ENCODE results near the gene MRPL23. TPM values are rescaled to one million over a fixed set of nuclear protein-coding genes. Genes with fewer than 3 reads are reported as not detected.
"Not testable (repeated sequence)": the region's sequence is repeated elsewhere in the genome, so short reads cannot be mapped to it uniquely, and the experiment has no call there.

MRPL23 gene
- total RNA-seq, 1 experiment from 2014 or later, result 98.0 TPM

- Mint-ChIP-seq H3K27me3 (ENCODE audit: insufficient read depth, unreplicated experiment) (peaks cover 14% of the 10 kb centered on the region), H3K4me3 (ENCODE audit: unreplicated experiment) (no peak overlapping the region), H3K27ac (ENCODE audit: low read depth, unreplicated experiment) (no peak overlapping the region), H3K4me1 (ENCODE audit: insufficient read depth, unreplicated experiment) (no peaks in the 10 kb centered on the region), H3K9me3 (ENCODE audit: unreplicated experiment) (no peaks in the 10 kb centered on the region), H3K36me3 (ENCODE audit: insufficient read depth, unreplicated experiment) (no peaks in the 10 kb centered on the region)
- DNase-seq (ENCODE audit: unreplicated experiment), result no peak
- ChIA-PET POLR2A (no interaction called here), CTCF (interaction anchor here (0.6 to 0.8 kb wide), 4 partner anchors 15 to 67 kb away, joined by 3 to 4 read pairs (median 3); no protein-coding TSS in a partner anchor)
- no peak for TF ChIP-seq CTCF (IDR thresholded peaks at IDR 0.05; ENCODE audit: unreplicated experiment)
- intact Hi-C loops (cut with micrococcal nuclease), result no loop called here
- no TSS peak for BruUV-seq (replicated peaks)
These were observed 9.4 kb upstream of the MRPL23 start for GRCh38 chr11:1937616-1938342.

- Mint-ChIP-seq H3K27me3 (ENCODE audit: insufficient read depth, unreplicated experiment) (peaks cover 7% of the 10 kb centered on the region), H3K4me3 (ENCODE audit: unreplicated experiment) (no peak overlapping the region), H3K36me3 (ENCODE audit: insufficient read depth, unreplicated experiment) (no peaks in the 10 kb centered on the region), H3K4me1 (ENCODE audit: insufficient read depth, unreplicated experiment) (peaks cover 2% of the 10 kb centered on the region), H3K9me3 (ENCODE audit: unreplicated experiment) (no peaks in the 10 kb centered on the region), H3K27ac (ENCODE audit: low read depth, unreplicated experiment) (no peak overlapping the region)
- no TSS peak for BruUV-seq (replicated peaks)
- CTCF ChIA-PET, result interaction anchor here (0.6 to 0.8 kb wide), 3 partner anchors 16 to 66 kb away, joined by 3 to 4 read pairs (median 3); no protein-coding TSS in a partner anchor
- POLR2A ChIA-PET, result no interaction called here
- intact Hi-C loops (cut with micrococcal nuclease), result no loop called here
- no peak for DNase-seq (ENCODE audit: unreplicated experiment)
- TF ChIP-seq CTCF (IDR thresholded peaks at IDR 0.05; ENCODE audit: unreplicated experiment), result no peak
These were observed 8.7 kb upstream of the MRPL23 start for GRCh38 chr11:1938343-1939005.

GRCh38 chr11:1939006-1939625, 8.0 kb upstream of the MRPL23 start:
- H3K36me3 Mint-ChIP-seq (ENCODE audit: insufficient read depth, unreplicated experiment), result peaks cover 4% of the 10 kb centered on the region
- peaks cover 8% of the 10 kb centered on the region for H3K4me1 Mint-ChIP-seq (ENCODE audit: insufficient read depth, unreplicated experiment)
- H3K9me3 Mint-ChIP-seq (ENCODE audit: unreplicated experiment), result no peaks in the 10 kb centered on the region
- H3K4me3 Mint-ChIP-seq (ENCODE audit: unreplicated experiment), result no peak overlapping the region
- TF ChIP-seq CTCF (IDR thresholded peaks at IDR 0.05; ENCODE audit: unreplicated experiment), result no peak
- intact Hi-C loops (cut with micrococcal nuclease), result no loop called here
- H3K27ac Mint-ChIP-seq (ENCODE audit: low read depth, unreplicated experiment), result peak overlapping the region; percentile 46
- POLR2A ChIA-PET, result no interaction called here
- CTCF ChIA-PET, result no interaction called here
- no TSS peak for BruUV-seq (replicated peaks)
- peaks cover 1% of the 10 kb centered on the region for H3K27me3 Mint-ChIP-seq (ENCODE audit: insufficient read depth, unreplicated experiment)
- no peak for DNase-seq (ENCODE audit: unreplicated experiment)

- peak overlapping the region; percentile 46 for H3K27ac Mint-ChIP-seq (ENCODE audit: low read depth, unreplicated experiment)
- H3K9me3 Mint-ChIP-seq (ENCODE audit: unreplicated experiment); H3K4me1 Mint-ChIP-seq (ENCODE audit: insufficient read depth, unreplicated experiment); POLR2A ChIA-PET; H3K36me3 Mint-ChIP-seq (ENCODE audit: insufficient read depth, unreplicated experiment); H3K4me3 Mint-ChIP-seq (ENCODE audit: unreplicated experiment); intact Hi-C loops (cut with micrococcal nuclease); H3K27me3 Mint-ChIP-seq (ENCODE audit: insufficient read depth, unreplicated experiment); DNase-seq (ENCODE audit: unreplicated experiment); BruUV-seq (replicated peaks); CTCF ChIA-PET: not testable (repeated sequence)
These were observed 7.3 kb upstream of the MRPL23 start for GRCh38 chr11:1939788-1940187.
